ENCODE results near the gene SLC5A2. TPM values are rescaled to one million over a fixed set of nuclear protein-coding genes. Genes with fewer than 3 reads are reported as not detected.

The SLC5A2 gene
- total and polyA plus RNA-seq, 2 of the 13 experiments (the other 11 are each of a cell fraction or from before 2014, with no cell fraction given): 0.24 to 0.97 TPM

GRCh38 chr16:31453255-31454204 lies 29.4 kb upstream of the SLC5A2 start (continued):
- TF ChIP-seq SPEN (CRISPR knock-in tag; IDR thresholded peaks at IDR 0.05; ENCODE audit: low read depth) (peak; percentile 75; the same call in 1 of the 2 replicates), ZNF614 (CRISPR knock-in tag; IDR thresholded peaks at IDR 0.05; ENCODE audit: borderline replicate concordance) (no peak), AHDC1 (CRISPR knock-in tag; IDR thresholded peaks at IDR 0.05; ENCODE audit: borderline replicate concordance) (no peak), WIZ (CRISPR knock-in tag; IDR thresholded peaks at IDR 0.05) (no peak), FOSL1 (CRISPR knock-in tag; IDR thresholded peaks at IDR 0.05; ENCODE audit: borderline replicate concordance) (no peak), ZNF776 (CRISPR knock-in tag; IDR thresholded peaks at IDR 0.05) (no peak), NAIF1 (CRISPR knock-in tag; IDR thresholded peaks at IDR 0.05; ENCODE audit: borderline replicate concordance) (no peak), KDM4B (CRISPR knock-in tag; IDR thresholded peaks at IDR 0.05) (no peak), ZNF678 (CRISPR knock-in tag; IDR thresholded peaks at IDR 0.05) (no peak), POLR2G (IDR thresholded peaks at IDR 0.05; ENCODE audit: low read depth, low read length) (peak; percentile 60), RXRA (CRISPR knock-in tag; IDR thresholded peaks at IDR 0.05) (peak; percentile 38; the same call in 1 of the 2 replicates), RFX3 (CRISPR knock-in tag; IDR thresholded peaks at IDR 0.05) (no peak), BCL6 (CRISPR knock-in tag; IDR thresholded peaks at IDR 0.05) (peak; percentile 67), DMTF1 (CRISPR knock-in tag; IDR thresholded peaks at IDR 0.05) (no peak), HOXA3 (CRISPR knock-in tag; IDR thresholded peaks at IDR 0.05) (peak; percentile 39; the same call in 1 of the 2 replicates), GATAD1 (CRISPR knock-in tag; IDR thresholded peaks at IDR 0.05) (peak; percentile 50; the same call in 1 of the 2 replicates)
- TF ChIP-seq, protein P1, sequence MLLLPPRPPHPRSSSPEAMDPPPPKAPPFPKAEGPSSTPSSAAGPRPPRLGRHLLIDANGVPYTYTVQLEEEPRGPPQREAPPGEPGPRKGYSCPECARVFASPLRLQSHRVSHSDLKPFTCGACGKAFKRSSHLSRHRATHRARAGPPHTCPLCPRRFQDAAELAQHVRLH (CRISPR knock-in tag; IDR thresholded peaks at IDR 0.05; ENCODE audit: borderline replicate concordance, low read depth): peak; percentile 43; the same call in 1 of the 2 replicates
- TF ChIP-seq, protein P2, sequence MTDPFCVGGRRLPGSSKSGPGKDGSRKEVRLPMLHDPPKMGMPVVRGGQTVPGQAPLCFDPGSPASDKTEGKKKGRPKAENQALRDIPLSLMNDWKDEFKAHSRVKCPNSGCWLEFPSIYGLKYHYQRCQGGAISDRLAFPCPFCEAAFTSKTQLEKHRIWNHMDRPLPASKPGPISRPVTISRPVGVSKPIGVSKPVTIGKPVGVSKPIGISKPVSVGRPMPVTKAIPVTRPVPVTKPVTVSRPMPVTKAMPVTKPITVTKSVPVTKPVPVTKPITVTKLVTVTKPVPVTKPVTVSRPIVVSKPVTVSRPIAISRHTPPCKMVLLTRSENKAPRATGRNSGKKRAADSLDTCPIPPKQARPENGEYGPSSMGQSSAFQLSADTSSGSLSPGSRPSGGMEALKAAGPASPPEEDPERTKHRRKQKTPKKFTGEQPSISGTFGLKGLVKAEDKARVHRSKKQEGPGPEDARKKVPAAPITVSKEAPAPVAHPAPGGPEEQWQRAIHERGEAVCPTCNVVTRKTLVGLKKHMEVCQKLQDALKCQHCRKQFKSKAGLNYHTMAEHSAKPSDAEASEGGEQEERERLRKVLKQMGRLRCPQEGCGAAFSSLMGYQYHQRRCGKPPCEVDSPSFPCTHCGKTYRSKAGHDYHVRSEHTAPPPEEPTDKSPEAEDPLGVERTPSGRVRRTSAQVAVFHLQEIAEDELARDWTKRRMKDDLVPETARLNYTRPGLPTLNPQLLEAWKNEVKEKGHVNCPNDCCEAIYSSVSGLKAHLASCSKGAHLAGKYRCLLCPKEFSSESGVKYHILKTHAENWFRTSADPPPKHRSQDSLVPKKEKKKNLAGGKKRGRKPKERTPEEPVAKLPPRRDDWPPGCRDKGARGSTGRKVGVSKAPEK (CRISPR knock-in tag; IDR thresholded peaks at IDR 0.05; ENCODE audit: borderline replicate concordance): no peak
